Hypothalamus (tissue), 51 donors: ENCODE results near the gene REG1A.
A peak's percentile ranks its signal among the peaks of the same experiment; 100 is the strongest.

Experiments
- DNase-seq, 51 donors: peaks; one replicate each; lab custom pipeline; 2025; lab: John Stamatoyannopoulos, UW

REG1A gene

GRCh38 chr2:79124907-79125720 is 4.8 kb downstream of the REG1A start:
- DNase-seq: no peak

GRCh38 chr2:79125721-79125985 is 5.4 kb downstream of the REG1A start:
- DNase-seq: no peak

GRCh38 chr2:79128406-79128805 is 8.1 kb downstream of the REG1A start:
- no peak for DNase-seq

- no peak for DNase-seq
Observed at GRCh38 chr2:79129260-79129659, 9.0 kb downstream of the REG1A start.

- DNase-seq: no peak
Observed at GRCh38 chr2:79129804-79130203, 9.5 kb downstream of the REG1A start.

- peak in 1 of 51 donors; percentile 7 for DNase-seq
Observed at GRCh38 chr2:79131687-79132086, 11.4 kb downstream of the REG1A start.

- no peak for DNase-seq
Observed at GRCh38 chr2:79138385-79138784, 18.1 kb downstream of the REG1A start.

- DNase-seq: no peak
Observed at GRCh38 chr2:79139423-79139822, 19.1 kb downstream of the REG1A start.

GRCh38 chr2:79155826-79156476 is 35.7 kb downstream of the REG1A start:
- DNase-seq: no peak

GRCh38 chr2:79159030-79159429 is 38.7 kb downstream of the REG1A start:
- no peak for DNase-seq

GRCh38 chr2:79159653-79160052 is 39.4 kb downstream of the REG1A start, which contains the start of gene REG3A:
TSS of gene REG3A (minus strand) at chr2:79159753. CDS start at chr2:79159405, 348 bp downstream.
- no peak for DNase-seq

GRCh38 chr2:79162132-79162531 is 41.8 kb downstream of the REG1A start:
- no peak for DNase-seq

- no peak for DNase-seq
Observed at GRCh38 chr2:79162801-79163200, 42.5 kb downstream of the REG1A start.

GRCh38 chr2:79171348-79171958 is 51.2 kb downstream of the REG1A start:
- DNase-seq: no peak
